ENCODE data around the gene POLE. TPM values are rescaled to one million over a fixed set of nuclear protein-coding genes. Genes with fewer than 3 reads are reported as not detected.

Gene POLE
- total RNA-seq, 1 experiment from 2014 or later, result 15.8 TPM

- no peak for DNase-seq (ENCODE audit: low read depth)
These were observed 106.3 kb downstream of the POLE start for GRCh38 chr12:132580701-132581292.

- DNase-seq (ENCODE audit: low read depth), result no peak
These were observed 107.4 kb downstream of the POLE start for GRCh38 chr12:132579744-132580143.

- no peak for DNase-seq (ENCODE audit: low read depth)
These were observed 108.3 kb downstream of the POLE start for GRCh38 chr12:132578826-132579225.

GRCh38 chr12:132578118-132578517 lies 109.0 kb downstream of the POLE start:
- DNase-seq (ENCODE audit: low read depth), result no peak

- no peak for DNase-seq (ENCODE audit: low read depth)
These were observed 109.8 kb downstream of the POLE start for GRCh38 chr12:132577191-132577920.

- DNase-seq (ENCODE audit: low read depth), result no peak
These were observed 110.4 kb downstream of the POLE start for GRCh38 chr12:132576701-132577100.

- DNase-seq (ENCODE audit: low read depth), result no peak
These were observed 111.5 kb downstream of the POLE start for GRCh38 chr12:132575661-132576060.

- DNase-seq (ENCODE audit: low read depth), result no peak
These were observed 112.7 kb downstream of the POLE start for GRCh38 chr12:132574271-132574996.

Other genes with a start within 250 kb of the POLE start
- gene FBRSL1, start 197.2 kb downstream of the POLE start, total RNA-seq (2014; rRNA removed; shearing (Covaris generic)), result 1.6 and 3.2 TPM in 2 replicates
- not detected in 2 replicates for gene LRCOL1, start 76.8 kb downstream of the POLE start, total RNA-seq (2014; rRNA removed; shearing (Covaris generic))
- gene P2RX2, start 68.6 kb downstream of the POLE start, total RNA-seq (2014; rRNA removed; shearing (Covaris generic)), result not detected in 2 replicates
- gene PXMP2, start 245 bp upstream of the POLE start, total RNA-seq (2014; rRNA removed; shearing (Covaris generic)), result 66.4 and 83.4 TPM in 2 replicates
- gene PGAM5, start 23.5 kb upstream of the POLE start, total RNA-seq (2014; rRNA removed; shearing (Covaris generic)), result 36.2 and 43.8 TPM in 2 replicates
- 47.4 and 57.4 TPM in 2 replicates for gene ANKLE2, start 74.5 kb upstream of the POLE start, total RNA-seq (2014; rRNA removed; shearing (Covaris generic))
- 46.1 and 98.9 TPM in 2 replicates for gene GOLGA3, start 141.5 kb upstream of the POLE start, total RNA-seq (2014; rRNA removed; shearing (Covaris generic))
- gene CHFR, start 200.3 kb upstream of the POLE start, total RNA-seq (2014; rRNA removed; shearing (Covaris generic)), result 14.7 and 33.1 TPM in 2 replicates

All from M059J (cell line).